K562 (cell line): Measurements from ENCODE around the gene MFSD8. TPM values are rescaled to one million over a fixed set of nuclear protein-coding genes. Genes with fewer than 3 reads are reported as not detected.
"Not testable (repeated sequence)": the region's sequence is repeated elsewhere in the genome, so short reads cannot be mapped to it uniquely, and the experiment has no call there.

Experiments
- ATAC-seq: fragments of 200-7000 bp; cut with Tn5 transposase; 3 replicates; pipeline ENCODE4 v1.9.1; 2020; ENCODE audit warnings: moderate library complexity
- BruUV-seq: library from RNA; stranded (reverse); fragments of 400-500 nt; replicated peaks from 2 replicates; lab custom pipeline; 2021; lab: Mats Ljungman, UMichigan
- CTCF ChIA-PET: fragments of 300-600 bp; formaldehyde crosslinking; extraction: SDS; loops from one replicate; lab custom pipeline; 2021; ENCODE audit warnings: low intra/inter-chr PET ratio; lab: Yijun Ruan, JAX
- POLR2A ChIA-PET: fragments of 300-600, 350-650 bp; sonication (Branson Sonifier 250); formaldehyde crosslinking; extraction: SDS; loops from one replicate; lab custom pipeline; 2021; ENCODE audit warnings: antibody characterized with exemption, inconsistent platforms; lab: Yijun Ruan, JAX
- DNase-seq, 4 experiments: peaks; one replicate each; pipeline versions ENCODE4 v3.0.0 to v3.0.0-alpha.2; 2011 to 2018; ENCODE audit warnings: low spot score in 3 of 4, mixed read lengths in 3 of 4; ENCODE audit errors: extremely low read depth in 1 of 4
- FAIRE-seq: peaks from 2 replicates; lab custom pipeline; 2011; peaks lifted over from hg19 to GRCh38; lab: Jason Lieb, UNC
- H2AFZ ChIP-seq: 2 replicates; pipeline ENCODE4 v1.6.0; 2011; ENCODE audit warnings: low read depth, low read length, control low read depth, inconsistent platforms
- H3K27ac ChIP-seq: fragments of 200-600 bp; 3 replicates; pipeline ENCODE4 v1.8.0; 2011; ENCODE audit warnings: low read depth, mild to moderate bottlenecking, control low read depth, inconsistent platforms, low read length, moderate library complexity, mixed read lengths; ENCODE audit errors: extremely low read depth
- H3K27me3 ChIP-seq, 2 experiments: fragments of 300-600 bp in 1 of 2; 2 replicates in 1 of 2; 3 replicates in 1 of 2; pipeline versions ENCODE4 v1.6.0 to v1.8.0; 2011; ENCODE audit warnings: inconsistent platforms in 2 of 2, low read length in 2 of 2, mild to moderate bottlenecking in 1 of 2, mixed read lengths in 1 of 2, moderate library complexity in 1 of 2; ENCODE audit not compliant: control insufficient read depth in 2 of 2, insufficient read depth in 2 of 2
- H3K36me3 ChIP-seq: fragments of 300-600 bp; 3 replicates; pipeline ENCODE4 v1.8.0; 2011; ENCODE audit warnings: mild to moderate bottlenecking, low read length, inconsistent platforms; ENCODE audit not compliant: control insufficient read depth, insufficient read depth
- H3K4me1 ChIP-seq, 2 experiments: fragments of 200-600 bp in 1 of 2; replicated peaks in 1 of 2; 2 replicates in 1 of 2; 3 replicates in 1 of 2; pipeline versions ENCODE4 v1.5.1 to v1.8.0; 2011; ENCODE audit warnings: inconsistent platforms in 2 of 2, low read length in 2 of 2, mild to moderate bottlenecking in 1 of 2, mixed read lengths in 1 of 2, moderate library complexity in 1 of 2; ENCODE audit not compliant: control insufficient read depth in 2 of 2, insufficient read depth in 2 of 2
- H3K4me2 ChIP-seq: 2 replicates; pipeline ENCODE4 v1.6.1; 2011; ENCODE audit warnings: low read length, control low read depth, inconsistent platforms, mixed read lengths; ENCODE audit not compliant: insufficient read depth
- H3K4me3 ChIP-seq: fragments of 200-600 bp; sonication (generic), shearing (Covaris generic); 2 replicates; pipeline ENCODE4 v1.5.1; 2016; ENCODE audit warnings: control low read depth, inconsistent platforms
- H3K79me2 ChIP-seq: fragments of 200-600 bp; 3 replicates; pipeline ENCODE4 v1.8.0; 2011; ENCODE audit warnings: low read length, inconsistent platforms; ENCODE audit not compliant: control insufficient read depth, insufficient read depth
- H3K9ac ChIP-seq, 2 experiments: 2 replicates each; pipeline versions ENCODE4 v1.6.0 to v1.6.1; 2011; ENCODE audit warnings: low read depth in 2 of 2, low read length in 2 of 2, control low read depth in 1 of 2, inconsistent platforms in 1 of 2, mild to moderate bottlenecking in 1 of 2, mixed read lengths in 1 of 2; ENCODE audit not compliant: insufficient read depth in 1 of 2
- H3K9me1 ChIP-seq: one replicate; pipeline ENCODE4 v1.6.0; 2011; ENCODE audit warnings: inconsistent platforms, mild to moderate bottlenecking, low read length, moderate library complexity; ENCODE audit not compliant: control insufficient read depth, insufficient read depth
- H3K9me3 ChIP-seq: replicated peaks from 2 replicates; pipeline ENCODE4 v1.5.1; 2011; ENCODE audit warnings: low read depth, low read length, inconsistent platforms; ENCODE audit not compliant: control insufficient read depth, insufficient read depth
- H4K20me1 ChIP-seq: replicated peaks from 2 replicates; pipeline ENCODE4 v1.6.1; 2011; ENCODE audit warnings: low read length, inconsistent platforms, mixed read lengths; ENCODE audit not compliant: control insufficient read depth, insufficient read depth
- CC2D1A ChIP-seq: fragments of 450-650 bp; IDR thresholded peaks from 2 replicates; pipeline ENCODE4 v1.6.1; 2017; ENCODE audit warnings: mild to moderate bottlenecking
- CREB1 ChIP-seq, 2 experiments: sonication (generic) in 1 of 2; formaldehyde crosslinking in 1 of 2; IDR thresholded peaks; 2 replicates each; pipeline versions ENCODE4 v1.6.1 to v1.8.0; 2012 to 2022; ENCODE audit warnings: inconsistent platforms in 1 of 2, mild to moderate bottlenecking in 1 of 2, missing genetic modification reagents in 1 of 2, moderate library complexity in 1 of 2
- NFYB ChIP-seq: IDR thresholded peaks from 2 replicates; pipeline ENCODE4 v1.6.1; 2011; ENCODE audit warnings: mild to moderate bottlenecking, moderate library complexity; ENCODE audit not compliant: insufficient read length; ENCODE audit errors: extremely low read depth
- ZBTB33 ChIP-seq: sonication (generic); formaldehyde crosslinking; IDR thresholded peaks from 2 replicates; pipeline ENCODE4 v1.8.1; 2023; ENCODE audit warnings: mild to moderate bottlenecking, missing genetic modification reagents
- WGBS: fragments of 100-300 bp; shearing (Covaris generic); methylation state at CpG from one replicate; pipeline ENCODE4 v1.1.6; 2016; ENCODE audit warnings: low coverage, mixed read lengths; ENCODE audit not compliant: insufficient coverage; ENCODE audit errors: missing lambda C conversion rate; 5-methylcytosine and 5-hydroxymethylcytosine counted together
- in situ Hi-C: fragments of 300-500 bp; cut with MboI; formaldehyde crosslinking; loops from 4 replicates; pipeline ENCODE4 v1.15.0; 2018; ENCODE audit warnings: inconsistent platforms, mixed read lengths
- intact Hi-C: fragments of 100-400 bp; cut with micrococcal nuclease; formaldehyde crosslinking; loops from 2 replicates; pipeline ENCODE4 v1.14.2; 2022
- polyA plus RNA-seq, 8 experiments: library from polyadenylated mRNA; depleted of rRNA in 4 of 8; stranded (reverse) in 5 of 8; unstranded in 3 of 8; fragments of >200 nt; fragmentation: Nextera tagmentation in 2 of 8; fragmentation: Illumina TruSeq in 1 of 8; extraction: Ambion mirVana in 2 of 8; extraction: Trizol in 1 of 8; gene quantifications; 2 replicates each; pipeline versions ENCODE4 v1.2.1 to v1.2.3, GENCODE V29; 2011 to 2014; ENCODE audit warnings: inconsistent platforms in 1 of 8, missing spikeins in 1 of 8
- total RNA-seq, 7 experiments: library from RNA; depleted of rRNA in 6 of 7; stranded (reverse); fragments of >200 nt in 6 of 7; fragmentation: Illumina TruSeq in 2 of 7; extraction: Trizol in 2 of 7; gene quantifications; 2 replicates each; pipeline versions ENCODE4 v1.2.1 to v1.2.3, GENCODE V29; 2011 to 2021; ENCODE audit warnings: low replicate concordance in 1 of 7
- TF ChIP-seq, protein P1 (sequence below): fragments of 450-650 bp; IDR thresholded peaks from 2 replicates; pipeline ENCODE4 v1.6.1; 2016; ENCODE audit warnings: borderline replicate concordance
- TF ChIP-seq, protein P2 (sequence below), 2 experiments: fragments of 450-650 bp in 1 of 2; sonication (generic) in 1 of 2; formaldehyde crosslinking in 1 of 2; IDR thresholded peaks in 1 of 2; conservative IDR thresholded peaks in 1 of 2; 2 replicates each; pipeline versions ENCODE4 v1.6.1 to v1.8.1; 2016 to 2023; ENCODE audit warnings: mild to moderate bottlenecking in 2 of 2, moderate library complexity in 2 of 2, inconsistent platforms in 1 of 2, missing genetic modification reagents in 1 of 2
- TF ChIP-seq, protein P3 (sequence below): sonication (generic); formaldehyde crosslinking; IDR thresholded peaks from 2 replicates; pipeline ENCODE4 v1.8.0; 2022; ENCODE audit warnings: mild to moderate bottlenecking, missing genetic modification reagents

The MFSD8 gene
- total and polyA plus RNA-seq, 9 of the 15 experiments (the other 6 are each of a cell fraction or from before 2014, with no cell fraction given): 7.0 to 27.2 (median 18.7) TPM

DNA sequence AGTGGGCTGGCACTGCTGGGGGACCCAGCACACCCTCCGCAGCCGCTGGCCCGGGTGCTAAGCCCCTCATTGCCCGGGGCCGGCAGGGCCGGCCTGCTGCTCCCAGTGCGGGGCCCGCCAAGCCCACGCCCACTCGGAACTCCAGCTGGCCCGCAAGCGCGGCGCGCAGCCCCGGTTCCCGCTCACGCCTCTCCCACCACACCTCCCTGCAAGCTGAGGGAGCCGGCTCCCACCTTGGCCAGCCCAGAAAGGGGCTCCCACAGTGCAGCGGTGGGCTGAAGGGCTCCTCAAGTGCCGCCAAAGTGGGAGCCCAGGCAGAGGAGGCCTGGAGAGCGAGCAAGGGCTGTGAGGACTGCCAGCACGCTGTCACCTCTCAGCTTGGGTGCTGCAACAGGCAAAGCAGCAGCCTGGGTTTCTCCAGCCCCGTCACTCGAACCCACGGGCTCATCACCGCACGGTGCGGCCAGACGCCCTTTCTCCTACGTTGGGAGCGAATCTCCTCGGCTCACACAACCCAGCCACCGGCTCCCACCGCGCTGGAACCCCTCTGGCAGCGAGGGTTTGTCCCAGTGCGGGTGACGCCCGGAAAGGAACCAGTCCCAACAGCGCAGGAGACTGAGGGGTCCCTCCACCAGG, 429 bp downstream of the MFSD8 start (continued):
- TF ChIP-seq, protein P1, sequence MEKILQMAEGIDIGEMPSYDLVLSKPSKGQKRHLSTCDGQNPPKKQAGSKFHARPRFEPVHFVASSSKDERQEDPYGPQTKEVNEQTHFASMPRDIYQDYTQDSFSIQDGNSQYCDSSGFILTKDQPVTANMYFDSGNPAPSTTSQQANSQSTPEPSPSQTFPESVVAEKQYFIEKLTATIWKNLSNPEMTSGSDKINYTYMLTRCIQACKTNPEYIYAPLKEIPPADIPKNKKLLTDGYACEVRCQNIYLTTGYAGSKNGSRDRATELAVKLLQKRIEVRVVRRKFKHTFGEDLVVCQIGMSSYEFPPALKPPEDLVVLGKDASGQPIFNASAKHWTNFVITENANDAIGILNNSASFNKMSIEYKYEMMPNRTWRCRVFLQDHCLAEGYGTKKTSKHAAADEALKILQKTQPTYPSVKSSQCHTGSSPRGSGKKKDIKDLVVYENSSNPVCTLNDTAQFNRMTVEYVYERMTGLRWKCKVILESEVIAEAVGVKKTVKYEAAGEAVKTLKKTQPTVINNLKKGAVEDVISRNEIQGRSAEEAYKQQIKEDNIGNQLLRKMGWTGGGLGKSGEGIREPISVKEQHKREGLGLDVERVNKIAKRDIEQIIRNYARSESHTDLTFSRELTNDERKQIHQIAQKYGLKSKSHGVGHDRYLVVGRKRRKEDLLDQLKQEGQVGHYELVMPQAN: peak; percentile 78; the same call in 1 of the 2 replicates
- TF ChIP-seq, all 486 proteins: peak for 26; not testable (repeated sequence) for 460

GRCh38 chr4:127963633-127964398, 1.2 kb downstream of the MFSD8 start:
- H2AFZ ChIP-seq; FAIRE-seq; CTCF ChIA-PET; H3K27ac ChIP-seq; POLR2A ChIA-PET; BruUV-seq; H3K9me1 ChIP-seq; DNase-seq; H4K20me1 ChIP-seq; in situ Hi-C loops; ATAC-seq; H3K9me3 ChIP-seq; H3K27me3 ChIP-seq; TF ChIP-seq CREB1 (IDR thresholded peaks at IDR 0.05): not testable (repeated sequence)
- H3K4me3 ChIP-seq: peak overlapping the region; percentile 59
- peak overlapping the region; percentile 17 for H3K4me2 ChIP-seq
- peaks cover 11 to 26% of the 10 kb centered on the region in 2 experiments for H3K4me1 ChIP-seq
- WGBS: 37% methylated on average over 29 of the region's 35 CpGs
- intact Hi-C loops: loop anchor here (2.0 kb wide), 2 partner anchors 83 to 97 kb away; partner anchors contain the start of genes LARP1B and PLK4
- H3K79me2 ChIP-seq: peaks cover 73% of the 10 kb centered on the region
- H3K36me3 ChIP-seq: peaks cover 16% of the 10 kb centered on the region
- H3K9ac ChIP-seq: peak overlapping the region in 1 of 2 experiments; percentile 39; a peak in 1 of 4 replicates
- TF ChIP-seq, protein P2, sequence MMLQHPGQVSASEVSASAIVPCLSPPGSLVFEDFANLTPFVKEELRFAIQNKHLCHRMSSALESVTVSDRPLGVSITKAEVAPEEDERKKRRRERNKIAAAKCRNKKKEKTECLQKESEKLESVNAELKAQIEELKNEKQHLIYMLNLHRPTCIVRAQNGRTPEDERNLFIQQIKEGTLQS (IDR thresholded peaks at IDR 0.05): 0 out of 2 replicates have a peak, but pooled peaks have one; percentile 7
- TF ChIP-seq, protein P2 (CRISPR knock-in tag; conservative IDR thresholded peaks at IDR 0.05): not testable (repeated sequence)
- TF ChIP-seq CREB1 (CRISPR knock-in tag; IDR thresholded peaks at IDR 0.05) (0 out of 2 replicates have a peak, but pooled peaks have one; percentile 16), ZBTB33 (CRISPR knock-in tag) (peak; percentile 97), NFYB (peak; percentile 62), CC2D1A (0 out of 2 replicates have a peak, but pooled peaks have one; percentile 47)
- TF ChIP-seq, protein P3, sequence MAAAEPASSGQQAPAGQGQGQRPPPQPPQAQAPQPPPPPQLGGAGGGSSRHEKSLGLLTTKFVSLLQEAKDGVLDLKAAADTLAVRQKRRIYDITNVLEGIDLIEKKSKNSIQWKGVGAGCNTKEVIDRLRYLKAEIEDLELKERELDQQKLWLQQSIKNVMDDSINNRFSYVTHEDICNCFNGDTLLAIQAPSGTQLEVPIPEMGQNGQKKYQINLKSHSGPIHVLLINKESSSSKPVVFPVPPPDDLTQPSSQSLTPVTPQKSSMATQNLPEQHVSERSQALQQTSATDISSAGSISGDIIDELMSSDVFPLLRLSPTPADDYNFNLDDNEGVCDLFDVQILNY (CRISPR knock-in tag): 0 out of 2 replicates have a peak, but pooled peaks have one; percentile 50
